ENCODE data around the gene JUN.

DNA sequence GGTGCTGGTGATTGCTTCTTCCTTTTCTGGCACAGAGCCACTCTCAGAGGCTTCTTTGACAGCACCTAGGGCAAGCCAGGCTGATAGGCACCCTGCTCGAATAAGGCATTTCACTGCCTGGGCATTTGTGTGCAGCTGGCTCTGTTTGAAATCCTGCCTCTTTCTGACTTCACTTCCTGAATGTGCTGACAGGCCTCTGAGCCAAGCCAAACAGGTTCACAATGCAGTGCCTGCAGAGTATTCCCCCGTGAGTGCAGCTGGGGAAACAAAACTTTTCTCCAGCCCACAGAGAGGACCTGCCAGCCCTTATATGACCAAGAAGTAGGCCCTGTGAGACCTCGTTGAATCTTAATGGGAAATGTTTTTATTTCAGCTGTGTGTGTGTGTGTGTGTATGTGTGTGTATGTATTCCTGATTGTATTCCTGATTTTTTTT, 10.4 kb downstream of the JUN start:
- TF ChIP-seq, protein P1, sequence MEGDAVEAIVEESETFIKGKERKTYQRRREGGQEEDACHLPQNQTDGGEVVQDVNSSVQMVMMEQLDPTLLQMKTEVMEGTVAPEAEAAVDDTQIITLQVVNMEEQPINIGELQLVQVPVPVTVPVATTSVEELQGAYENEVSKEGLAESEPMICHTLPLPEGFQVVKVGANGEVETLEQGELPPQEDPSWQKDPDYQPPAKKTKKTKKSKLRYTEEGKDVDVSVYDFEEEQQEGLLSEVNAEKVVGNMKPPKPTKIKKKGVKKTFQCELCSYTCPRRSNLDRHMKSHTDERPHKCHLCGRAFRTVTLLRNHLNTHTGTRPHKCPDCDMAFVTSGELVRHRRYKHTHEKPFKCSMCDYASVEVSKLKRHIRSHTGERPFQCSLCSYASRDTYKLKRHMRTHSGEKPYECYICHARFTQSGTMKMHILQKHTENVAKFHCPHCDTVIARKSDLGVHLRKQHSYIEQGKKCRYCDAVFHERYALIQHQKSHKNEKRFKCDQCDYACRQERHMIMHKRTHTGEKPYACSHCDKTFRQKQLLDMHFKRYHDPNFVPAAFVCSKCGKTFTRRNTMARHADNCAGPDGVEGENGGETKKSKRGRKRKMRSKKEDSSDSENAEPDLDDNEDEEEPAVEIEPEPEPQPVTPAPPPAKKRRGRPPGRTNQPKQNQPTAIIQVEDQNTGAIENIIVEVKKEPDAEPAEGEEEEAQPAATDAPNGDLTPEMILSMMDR (IDR thresholded peaks at IDR 0.05), result no peak
- TF ChIP-seq POLR2A (IDR thresholded peaks at IDR 0.05; ENCODE audit: low read length), result no peak
- TF ChIP-seq, protein P2, sequence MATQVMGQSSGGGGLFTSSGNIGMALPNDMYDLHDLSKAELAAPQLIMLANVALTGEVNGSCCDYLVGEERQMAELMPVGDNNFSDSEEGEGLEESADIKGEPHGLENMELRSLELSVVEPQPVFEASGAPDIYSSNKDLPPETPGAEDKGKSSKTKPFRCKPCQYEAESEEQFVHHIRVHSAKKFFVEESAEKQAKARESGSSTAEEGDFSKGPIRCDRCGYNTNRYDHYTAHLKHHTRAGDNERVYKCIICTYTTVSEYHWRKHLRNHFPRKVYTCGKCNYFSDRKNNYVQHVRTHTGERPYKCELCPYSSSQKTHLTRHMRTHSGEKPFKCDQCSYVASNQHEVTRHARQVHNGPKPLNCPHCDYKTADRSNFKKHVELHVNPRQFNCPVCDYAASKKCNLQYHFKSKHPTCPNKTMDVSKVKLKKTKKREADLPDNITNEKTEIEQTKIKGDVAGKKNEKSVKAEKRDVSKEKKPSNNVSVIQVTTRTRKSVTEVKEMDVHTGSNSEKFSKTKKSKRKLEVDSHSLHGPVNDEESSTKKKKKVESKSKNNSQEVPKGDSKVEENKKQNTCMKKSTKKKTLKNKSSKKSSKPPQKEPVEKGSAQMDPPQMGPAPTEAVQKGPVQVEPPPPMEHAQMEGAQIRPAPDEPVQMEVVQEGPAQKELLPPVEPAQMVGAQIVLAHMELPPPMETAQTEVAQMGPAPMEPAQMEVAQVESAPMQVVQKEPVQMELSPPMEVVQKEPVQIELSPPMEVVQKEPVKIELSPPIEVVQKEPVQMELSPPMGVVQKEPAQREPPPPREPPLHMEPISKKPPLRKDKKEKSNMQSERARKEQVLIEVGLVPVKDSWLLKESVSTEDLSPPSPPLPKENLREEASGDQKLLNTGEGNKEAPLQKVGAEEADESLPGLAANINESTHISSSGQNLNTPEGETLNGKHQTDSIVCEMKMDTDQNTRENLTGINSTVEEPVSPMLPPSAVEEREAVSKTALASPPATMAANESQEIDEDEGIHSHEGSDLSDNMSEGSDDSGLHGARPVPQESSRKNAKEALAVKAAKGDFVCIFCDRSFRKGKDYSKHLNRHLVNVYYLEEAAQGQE (IDR thresholded peaks at IDR 0.05), result no peak
- TF ChIP-seq EP300 (IDR thresholded peaks at IDR 0.05), result no peak
